ENCODE results near the gene AKAP11.
"Not testable (repeated sequence)": the region's sequence is repeated elsewhere in the genome, so short reads cannot be mapped to it uniquely, and the experiment has no call there.

Gene AKAP11, protein sequence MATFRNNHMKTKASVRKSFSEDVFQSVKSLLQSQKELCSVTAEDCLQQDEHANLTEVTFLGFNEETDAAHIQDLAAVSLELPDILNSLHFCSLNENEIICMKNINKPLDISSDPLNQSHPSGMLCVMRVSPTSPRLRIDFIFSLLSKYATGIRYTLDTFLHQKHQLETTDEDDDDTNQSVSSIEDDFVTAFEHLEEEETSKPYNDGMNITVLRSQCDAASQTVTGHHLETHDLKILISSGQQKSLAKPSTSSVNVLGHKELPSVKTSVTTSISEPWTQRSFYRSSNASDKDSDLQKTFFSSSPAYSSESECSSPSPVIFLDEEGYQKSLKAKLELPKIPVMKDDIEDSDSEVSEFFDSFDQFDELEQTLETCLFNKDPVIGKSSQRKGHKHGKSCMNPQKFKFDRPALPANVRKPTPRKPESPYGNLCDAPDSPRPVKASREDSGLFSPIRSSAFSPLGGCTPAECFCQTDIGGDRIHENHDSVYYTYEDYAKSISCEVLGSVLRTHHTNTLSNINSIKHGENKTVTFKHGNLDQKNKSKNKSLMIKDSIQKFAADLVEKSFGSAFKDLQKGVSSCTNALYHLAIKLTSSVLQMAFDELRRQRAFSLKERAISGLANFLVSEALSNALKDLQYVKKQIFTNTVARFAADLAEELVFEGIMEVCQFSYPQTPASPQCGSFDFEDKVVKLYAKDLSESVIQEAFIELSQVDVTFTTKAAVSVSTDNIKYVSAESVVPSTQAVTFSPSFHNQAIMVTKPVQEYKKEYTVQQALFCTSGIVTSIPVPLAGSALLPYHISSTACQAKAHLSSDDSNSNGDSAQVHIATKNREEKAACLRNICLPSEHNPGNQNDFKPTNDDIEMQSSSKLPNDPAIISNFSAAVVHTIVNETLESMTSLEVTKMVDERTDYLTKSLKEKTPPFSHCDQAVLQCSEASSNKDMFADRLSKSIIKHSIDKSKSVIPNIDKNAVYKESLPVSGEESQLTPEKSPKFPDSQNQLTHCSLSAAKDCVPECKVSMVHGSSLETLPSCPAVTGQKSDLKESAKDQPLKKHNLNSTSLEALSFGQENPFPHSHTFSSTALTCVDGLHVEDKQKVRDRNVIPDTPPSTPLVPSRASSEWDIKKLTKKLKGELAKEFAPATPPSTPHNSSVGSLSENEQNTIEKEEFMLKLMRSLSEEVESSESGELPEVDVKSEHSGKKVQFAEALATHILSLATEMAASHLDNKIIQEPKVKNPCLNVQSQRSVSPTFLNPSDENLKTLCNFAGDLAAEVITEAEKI (N-terminal part only)

GRCh38 chr13:42272115-42272803 lies at the start of gene AKAP11:
AKAP11 (plus strand) TSS chr13:42272152; CDS start chr13:42286349, 14,197 bp downstream.
- DNase-seq: peak; percentile 27

GRCh38 chr13:42223681-42224080 lies 48.3 kb upstream of the AKAP11 start:
- DNase-seq: no peak

DNA sequence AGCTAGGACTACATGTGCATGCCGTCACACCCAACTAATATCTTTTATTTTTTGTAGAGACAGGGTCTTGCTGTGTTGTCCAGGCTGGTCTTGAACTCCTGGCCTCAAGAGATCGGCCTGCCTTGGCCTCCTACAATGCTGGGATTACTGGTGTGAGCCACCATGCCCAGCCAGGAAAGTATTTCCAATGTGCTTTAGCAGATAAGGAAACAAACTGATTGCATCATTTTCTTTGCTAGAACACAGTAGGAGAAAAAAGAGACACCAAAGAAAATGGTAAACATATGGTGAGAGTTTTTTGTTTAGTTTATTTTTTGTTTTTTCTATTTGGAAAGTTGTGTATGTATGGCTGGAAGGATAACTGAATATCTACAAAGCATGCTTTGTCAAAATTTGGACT lies 46.9 kb upstream of the AKAP11 start:
- no peak for DNase-seq

- not testable (repeated sequence) for DNase-seq
Measured at GRCh38 chr13:42226759-42227158, 45.2 kb upstream of the AKAP11 start.

- DNase-seq: no peak
Measured at GRCh38 chr13:42228527-42228926, 43.4 kb upstream of the AKAP11 start.

DNA sequence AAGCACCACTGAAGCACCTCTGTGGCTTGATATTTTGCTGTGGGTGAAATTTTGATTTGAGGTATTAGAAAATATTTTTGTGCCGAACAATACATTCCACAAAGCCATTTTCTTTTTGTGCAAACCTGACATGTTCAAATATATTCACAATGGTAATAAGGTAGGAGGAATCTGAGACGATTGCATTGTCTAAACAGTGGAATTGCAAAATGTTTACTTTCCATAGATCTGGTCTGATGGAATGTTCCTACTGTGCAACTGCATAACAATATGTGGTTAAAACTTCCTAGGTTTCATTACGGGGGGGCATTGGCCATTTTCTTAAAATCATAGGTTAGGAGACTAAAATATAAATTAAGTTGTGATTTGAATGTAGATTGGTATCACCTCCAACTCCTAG lies 42.7 kb upstream of the AKAP11 start:
- DNase-seq: no peak

DNA sequence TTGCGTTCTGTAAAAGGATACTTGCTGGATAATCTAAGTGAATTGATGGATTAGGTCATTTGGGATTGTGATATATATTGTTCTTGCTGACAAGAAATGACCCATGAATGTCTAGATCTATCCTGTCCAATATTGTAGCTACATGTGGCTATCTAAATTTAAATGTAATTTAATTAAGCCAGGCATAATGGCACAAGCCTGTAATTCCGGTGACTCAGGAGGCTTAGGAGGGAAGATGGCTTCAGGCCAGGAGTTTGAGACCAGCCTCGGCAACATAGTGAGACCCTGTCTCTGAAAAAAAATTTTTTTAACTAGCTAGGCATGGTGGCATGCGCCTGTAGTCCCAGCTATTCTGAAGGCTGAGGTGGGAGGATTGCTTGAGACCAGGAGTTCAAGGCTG lies 39.3 kb upstream of the AKAP11 start:
- DNase-seq: no peak

- no peak for DNase-seq
Measured at GRCh38 chr13:42233726-42234125, 38.2 kb upstream of the AKAP11 start.

- no peak for DNase-seq
Measured at GRCh38 chr13:42239161-42239560, 32.8 kb upstream of the AKAP11 start.

GRCh38 chr13:42239644-42240043 lies 32.3 kb upstream of the AKAP11 start:
- no peak for DNase-seq

DNA sequence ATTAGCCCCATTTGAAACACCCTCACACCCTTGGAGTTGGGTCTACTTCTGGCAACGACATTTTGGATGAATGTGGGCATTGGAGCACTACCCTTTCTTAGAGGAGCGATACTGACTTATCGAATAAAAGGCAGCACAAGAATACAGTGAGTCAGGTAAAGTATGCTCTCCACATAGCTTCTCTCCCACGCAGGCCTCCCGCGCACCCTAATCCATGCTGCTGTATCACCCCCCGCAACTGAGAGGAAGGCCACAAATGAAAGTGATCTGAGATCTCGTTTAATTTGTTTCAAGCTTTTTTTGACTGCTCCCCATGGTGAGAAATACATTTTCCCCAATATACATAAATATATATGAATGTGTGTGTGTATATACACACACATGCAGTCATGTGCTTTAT lies 25.4 kb upstream of the AKAP11 start:
- no peak for DNase-seq

DNA sequence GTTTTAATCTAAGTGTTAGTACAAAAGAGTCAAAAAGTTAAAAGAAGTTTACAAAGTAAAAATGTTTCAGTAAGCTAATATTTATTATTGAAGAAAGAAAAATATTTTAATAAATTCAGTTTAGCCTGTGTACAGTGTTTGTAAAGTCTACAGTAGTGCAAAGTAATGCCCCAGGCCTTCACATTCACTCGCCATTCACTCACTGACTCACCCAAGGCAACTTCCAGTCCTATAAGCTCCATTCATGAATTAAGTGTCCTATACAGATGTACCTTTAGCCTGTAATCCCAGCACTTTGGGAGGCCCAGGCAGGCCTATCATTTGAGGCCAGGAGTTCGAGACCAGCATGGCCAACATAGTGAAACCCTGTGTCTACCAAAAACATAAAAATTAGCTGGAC lies 24.1 kb upstream of the AKAP11 start:
- no peak for DNase-seq

DNA sequence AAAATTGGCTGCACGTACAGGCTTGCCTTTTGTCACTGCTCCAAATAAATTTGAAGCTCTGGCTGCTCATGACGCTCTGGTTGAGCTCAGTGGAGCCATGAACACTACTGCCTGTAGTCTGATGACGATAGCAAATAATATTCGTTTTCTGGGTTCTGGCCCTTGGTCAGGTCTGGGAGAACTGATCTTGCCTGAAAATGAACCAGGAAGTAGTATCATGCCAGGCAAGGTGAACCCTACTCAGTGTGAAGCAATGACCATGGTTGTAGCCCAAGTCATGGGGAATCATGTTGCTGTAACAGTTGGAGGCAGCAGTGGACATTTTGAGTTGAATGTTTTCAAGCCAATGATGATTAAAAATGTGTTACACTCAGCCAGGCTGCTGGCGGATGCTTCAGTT lies 16.1 kb upstream of the AKAP11 start:
- DNase-seq: no peak

GRCh38 chr13:42258747-42259146 lies 13.2 kb upstream of the AKAP11 start:
- DNase-seq: no peak

DNA sequence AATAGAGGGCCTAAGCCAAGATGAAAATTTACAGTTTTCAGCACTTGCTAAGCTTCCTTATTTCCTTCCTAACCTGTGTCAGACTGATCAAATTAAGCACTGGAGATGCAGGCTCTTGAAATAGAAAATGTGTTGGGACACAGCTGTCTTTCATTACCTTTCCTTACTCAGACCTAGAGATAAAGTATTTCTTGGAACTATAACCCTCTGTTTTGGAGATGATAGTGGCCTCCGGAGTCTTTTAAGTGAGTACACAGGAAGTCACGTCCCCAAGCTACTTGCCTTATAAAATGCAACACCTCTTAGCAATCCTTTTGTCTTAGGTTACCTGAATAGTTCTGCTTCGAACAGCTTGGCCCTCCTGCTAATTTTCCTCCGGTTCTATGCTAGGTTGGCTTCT lies 12.4 kb upstream of the AKAP11 start:
- DNase-seq: no peak

DNA sequence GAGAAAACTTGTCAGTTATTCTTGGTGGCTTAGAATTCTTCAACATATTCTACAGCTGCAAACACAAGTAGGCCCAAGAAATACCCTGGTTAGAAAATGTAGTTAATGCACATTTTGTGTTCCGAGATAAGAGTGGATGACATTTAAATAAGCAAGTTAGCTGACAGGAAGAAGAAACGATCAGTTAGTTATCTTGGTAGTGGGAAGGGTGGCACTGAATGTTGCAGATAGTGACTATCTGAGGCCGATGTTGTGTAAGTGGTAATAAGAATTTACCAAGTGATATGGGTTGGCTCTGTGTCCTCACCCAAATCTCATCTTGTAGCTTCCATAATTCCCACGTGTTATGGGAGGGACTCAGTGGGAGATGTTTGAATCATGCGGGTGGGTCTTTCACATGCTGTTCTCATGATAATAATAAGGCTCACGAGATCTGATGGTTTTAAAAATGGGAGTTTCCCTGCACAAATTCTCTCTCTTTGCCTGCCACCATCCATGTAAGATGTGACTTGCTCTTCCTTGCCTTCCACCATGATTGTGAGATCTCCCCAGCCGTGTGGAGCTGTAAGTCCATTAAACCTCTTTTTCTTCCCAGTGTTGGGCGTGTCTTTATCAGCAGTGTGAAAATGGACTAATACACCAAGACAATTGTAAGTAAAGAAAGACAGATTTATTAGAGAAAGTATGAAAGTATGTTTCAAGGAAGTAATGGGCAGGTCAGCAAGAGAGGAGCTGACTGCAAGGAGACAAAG lies 10.9 kb upstream of the AKAP11 start:
- DNase-seq: no peak

DNA sequence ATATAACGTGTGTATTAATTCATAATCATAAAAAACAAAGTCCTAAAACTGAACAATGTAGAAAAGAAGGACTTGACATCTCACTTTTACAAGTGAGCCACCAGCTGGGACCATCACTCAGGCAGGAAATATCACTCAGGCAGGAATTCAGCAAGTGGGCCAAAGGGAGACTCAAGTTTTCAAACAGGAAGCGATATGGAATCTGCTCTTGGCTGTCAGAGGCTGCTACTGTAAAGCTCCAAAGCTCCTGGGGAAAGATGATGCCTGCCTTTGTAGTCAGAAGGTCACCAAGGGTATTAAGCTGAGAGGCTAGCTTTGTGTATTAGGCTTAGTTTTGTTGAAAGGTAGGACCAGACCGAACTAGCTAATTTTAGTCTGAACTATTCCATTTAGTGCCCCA lies 5.5 kb upstream of the AKAP11 start:
- DNase-seq: no peak

DNA sequence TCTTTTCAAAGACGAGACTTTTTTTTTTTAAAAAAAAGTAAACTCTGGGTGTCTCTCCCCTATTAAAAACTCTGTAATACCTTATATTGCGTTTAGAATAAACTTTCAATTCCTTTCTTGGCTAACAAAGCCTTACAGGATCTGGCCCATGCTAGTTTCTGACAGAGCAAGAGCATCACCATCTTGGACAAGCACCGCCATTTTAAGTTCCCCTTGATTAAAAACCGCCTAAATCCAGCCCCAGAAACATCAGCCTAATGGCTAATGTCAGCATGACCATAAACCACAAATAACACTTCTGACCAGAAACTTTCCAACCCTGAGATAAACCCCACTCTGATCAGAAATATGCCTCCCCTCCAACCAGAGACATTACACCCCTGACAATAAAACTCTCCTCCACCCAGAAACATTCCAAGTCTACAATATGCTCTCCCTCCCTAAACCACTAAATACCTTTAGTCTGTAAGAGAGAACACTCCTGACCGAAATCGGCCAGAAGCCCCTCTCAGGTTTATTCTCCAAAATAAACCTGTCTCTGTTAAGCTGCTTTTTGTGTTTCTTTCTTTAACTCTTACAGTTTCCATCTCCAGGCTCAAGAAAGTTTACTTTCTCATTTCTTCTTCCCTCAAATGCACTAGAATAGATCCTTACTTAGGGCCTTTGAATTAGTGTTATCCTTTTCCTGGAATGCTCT lies 1.6 kb upstream of the AKAP11 start:
- no peak for DNase-seq

DNA sequence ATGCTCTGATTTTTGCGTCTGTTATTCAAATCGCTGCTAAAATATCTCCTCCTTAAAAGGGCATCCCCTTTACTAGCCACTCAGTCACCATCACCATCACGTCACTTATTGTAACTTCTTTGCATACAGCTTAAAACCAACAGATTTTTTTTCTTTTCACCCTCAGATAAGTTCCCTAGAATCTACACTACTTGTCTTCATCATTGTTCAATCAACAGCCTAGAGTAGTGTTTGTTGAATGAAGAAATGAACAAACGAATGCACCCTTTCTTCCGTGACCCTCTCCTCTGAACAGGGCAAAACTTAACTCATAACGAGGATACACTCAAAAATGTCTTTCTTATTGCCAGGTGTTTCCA lies 1.1 kb upstream of the AKAP11 start:
- no peak for DNase-seq

DNA sequence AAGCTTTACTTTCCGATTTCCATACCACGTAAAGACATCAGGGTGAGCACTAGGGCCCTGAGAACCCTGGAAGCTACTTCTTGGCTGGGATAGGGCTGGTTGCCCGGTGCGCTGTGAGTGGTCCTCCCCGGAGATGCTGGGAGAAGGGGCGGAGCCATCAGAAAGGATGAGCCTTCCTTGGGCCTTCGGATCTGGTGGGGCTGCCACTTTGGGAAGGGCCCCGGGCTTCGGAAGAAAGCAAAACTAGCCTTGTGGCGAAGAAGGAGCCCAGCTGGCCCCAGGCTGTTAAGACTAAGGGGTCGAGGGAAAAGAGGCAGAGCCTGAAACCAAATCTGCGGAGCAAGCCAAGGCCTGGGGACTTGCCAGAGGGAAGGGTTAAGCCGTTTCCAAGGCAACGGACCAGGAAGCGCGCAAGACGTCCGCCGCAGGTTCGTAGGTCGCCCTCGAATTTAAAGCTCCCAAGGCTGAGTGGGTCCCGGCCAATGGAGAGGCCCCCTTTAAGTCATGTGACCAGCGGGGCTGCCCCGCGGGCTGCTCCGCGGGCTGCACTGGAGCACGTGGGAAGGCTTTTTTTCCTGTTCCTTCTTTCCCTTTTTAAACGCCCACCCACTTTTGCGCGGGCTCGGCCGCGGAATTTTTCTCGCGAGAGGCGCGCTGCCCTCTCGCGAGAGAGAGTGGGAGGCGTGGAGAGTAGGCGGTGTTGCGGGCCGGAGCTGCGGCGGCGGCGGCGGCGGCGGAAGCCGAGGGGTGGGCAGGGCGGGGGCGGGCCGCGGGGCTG lies 426 bp upstream of the AKAP11 start:
- DNase-seq: peak; percentile 99

- no peak for DNase-seq
Measured at GRCh38 chr13:42272804-42273175, 838 bp downstream of the AKAP11 start.
